ENCODE results near the gene MEGF8.

MEGF8 gene

GRCh38 chr19:42323852-42324654 is 1.4 kb upstream of the MEGF8 start:
- TF ChIP-seq, protein P1, sequence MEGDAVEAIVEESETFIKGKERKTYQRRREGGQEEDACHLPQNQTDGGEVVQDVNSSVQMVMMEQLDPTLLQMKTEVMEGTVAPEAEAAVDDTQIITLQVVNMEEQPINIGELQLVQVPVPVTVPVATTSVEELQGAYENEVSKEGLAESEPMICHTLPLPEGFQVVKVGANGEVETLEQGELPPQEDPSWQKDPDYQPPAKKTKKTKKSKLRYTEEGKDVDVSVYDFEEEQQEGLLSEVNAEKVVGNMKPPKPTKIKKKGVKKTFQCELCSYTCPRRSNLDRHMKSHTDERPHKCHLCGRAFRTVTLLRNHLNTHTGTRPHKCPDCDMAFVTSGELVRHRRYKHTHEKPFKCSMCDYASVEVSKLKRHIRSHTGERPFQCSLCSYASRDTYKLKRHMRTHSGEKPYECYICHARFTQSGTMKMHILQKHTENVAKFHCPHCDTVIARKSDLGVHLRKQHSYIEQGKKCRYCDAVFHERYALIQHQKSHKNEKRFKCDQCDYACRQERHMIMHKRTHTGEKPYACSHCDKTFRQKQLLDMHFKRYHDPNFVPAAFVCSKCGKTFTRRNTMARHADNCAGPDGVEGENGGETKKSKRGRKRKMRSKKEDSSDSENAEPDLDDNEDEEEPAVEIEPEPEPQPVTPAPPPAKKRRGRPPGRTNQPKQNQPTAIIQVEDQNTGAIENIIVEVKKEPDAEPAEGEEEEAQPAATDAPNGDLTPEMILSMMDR (IDR thresholded peaks at IDR 0.05), result no peak

GRCh38 chr19:42324655-42325307 is 654 bp upstream of the MEGF8 start:
- TF ChIP-seq, protein P1 (IDR thresholded peaks at IDR 0.05), result peak; percentile 68; the same call in 1 of the 2 replicates

DNA sequence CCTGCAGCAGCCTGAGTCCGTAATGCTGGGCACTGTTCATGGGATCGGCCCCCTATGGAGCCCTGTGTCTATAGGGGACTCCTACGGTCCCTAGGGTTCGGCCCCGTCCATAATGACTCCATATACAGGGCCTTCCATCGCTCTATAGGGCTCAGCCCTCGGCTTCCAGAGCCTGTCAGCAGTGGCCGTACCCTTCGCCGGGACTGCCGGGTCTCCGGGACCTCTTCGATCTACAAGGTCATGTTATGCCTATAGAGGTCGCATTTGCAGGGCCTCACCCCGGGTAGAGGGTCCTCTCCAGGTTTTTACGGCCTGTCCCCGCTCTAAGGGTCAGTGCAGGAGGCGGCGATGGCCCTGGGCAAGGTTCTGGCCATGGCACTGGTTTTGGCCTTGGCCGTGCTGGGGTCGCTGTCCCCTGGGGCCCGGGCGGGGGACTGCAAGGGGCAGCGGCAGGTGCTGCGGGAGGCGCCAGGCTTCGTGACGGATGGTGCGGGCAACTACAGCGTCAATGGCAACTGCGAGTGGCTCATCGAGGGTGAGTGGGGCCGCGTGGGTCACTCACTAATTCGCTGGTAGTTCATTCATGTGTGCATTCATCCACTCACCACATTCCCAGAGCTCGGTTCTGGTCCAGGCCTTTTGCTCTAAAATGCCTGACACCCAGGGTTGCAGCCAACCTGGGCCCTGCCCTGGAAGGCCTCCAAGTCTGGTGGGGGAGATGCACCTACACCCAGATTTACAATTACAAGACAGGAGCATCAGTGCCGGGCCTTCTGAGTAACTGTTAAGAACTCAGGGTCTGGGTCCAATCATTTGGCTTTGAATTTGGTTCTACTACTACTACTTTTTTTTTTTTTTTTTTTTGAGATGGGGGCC is 699 bp downstream of the MEGF8 start:
- TF ChIP-seq, protein P1 (IDR thresholded peaks at IDR 0.05), result no peak

DNA sequence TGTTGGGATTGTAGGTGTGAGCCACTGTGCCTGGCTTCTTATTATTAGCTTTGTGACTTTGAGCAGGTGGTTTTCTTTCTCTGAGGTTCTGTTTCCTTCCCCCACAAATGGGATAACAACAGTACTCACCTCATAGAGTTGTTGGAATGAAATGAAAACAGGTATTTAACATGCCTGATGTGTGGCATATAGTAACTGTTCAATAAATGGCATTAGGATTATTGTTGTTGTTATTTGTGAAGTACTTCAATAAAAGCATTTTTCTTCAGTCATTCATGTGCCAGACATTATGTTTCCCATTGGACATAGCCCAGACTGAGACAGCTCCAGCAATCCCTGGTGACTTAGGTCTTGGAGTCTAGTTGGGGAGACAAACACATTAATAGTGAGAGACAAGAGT is 1.5 kb downstream of the MEGF8 start:
- TF ChIP-seq, protein P1 (IDR thresholded peaks at IDR 0.05), result no peak

DNA sequence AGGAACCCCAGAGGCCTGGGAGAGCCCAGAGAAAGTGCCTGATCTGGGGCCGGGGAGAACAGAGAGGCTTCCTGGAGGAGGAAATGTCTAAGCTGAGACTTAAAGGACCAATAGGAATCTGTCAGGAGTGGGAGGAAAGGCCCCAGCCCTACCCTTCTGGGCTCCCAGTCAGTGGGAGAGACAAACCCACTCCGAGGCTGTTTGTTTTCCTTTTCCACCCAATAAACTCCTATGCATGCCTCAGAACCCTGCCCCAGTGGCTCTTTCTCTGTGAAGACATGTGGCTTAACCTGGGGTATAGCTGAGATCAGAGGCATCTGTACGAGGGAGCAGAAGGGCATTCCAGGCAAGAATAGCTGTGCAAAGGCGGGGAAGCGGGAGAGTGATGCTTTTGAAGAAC is 1.9 kb downstream of the MEGF8 start:
- TF ChIP-seq, protein P1 (IDR thresholded peaks at IDR 0.05), result no peak

GRCh38 chr19:42328106-42328505 is 2.7 kb downstream of the MEGF8 start:
- TF ChIP-seq, protein P1 (IDR thresholded peaks at IDR 0.05), result no peak

- TF ChIP-seq, protein P1 (IDR thresholded peaks at IDR 0.05), result no peak
Measured at GRCh38 chr19:42328854-42329253, 3.4 kb downstream of the MEGF8 start.

Data from LNCAP (cell line).